Lower leg skin (tissue), 3 donors: ENCODE data around the gene ATOSA.

ENCODE experiments used
- POLR2A ChIP-seq, 2 donors: fragments of 450-650 bp; IDR thresholded peaks; one replicate each; pipeline ENCODE4 v1.6.1; 2016 to 2017; ENCODE audit warnings: antibody characterized with exemption in 2 of 2, mild to moderate bottlenecking in 1 of 2, moderate library complexity in 1 of 2
- TF ChIP-seq, protein P1 (sequence below), 3 donors: fragments of 450-650 bp; IDR thresholded peaks; one replicate each; pipeline ENCODE4 v1.5.1; 2016; ENCODE audit warnings: antibody characterized with exemption in 3 of 3, mild to moderate bottlenecking in 3 of 3, moderate library complexity in 2 of 3

DNA sequence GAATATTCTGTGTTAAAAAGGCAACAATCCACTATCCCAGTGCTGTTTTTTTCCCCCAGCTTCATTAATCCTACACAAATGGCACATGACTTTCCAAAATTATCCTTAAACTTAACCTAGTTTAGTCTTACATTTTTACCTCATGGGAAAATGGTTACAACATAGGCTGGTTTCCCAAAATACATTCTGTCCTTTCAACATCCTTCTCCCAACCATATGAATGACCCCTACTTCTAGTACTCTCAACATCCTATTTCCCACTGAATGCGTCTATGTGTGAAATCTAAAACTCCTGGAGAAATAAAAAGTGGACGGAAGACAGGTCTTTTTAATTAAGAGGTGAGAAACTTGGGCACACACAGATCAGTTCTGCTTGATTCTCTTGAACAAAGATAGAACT lies 33.3 kb downstream of the ATOSA start:
- TF ChIP-seq, protein P1, sequence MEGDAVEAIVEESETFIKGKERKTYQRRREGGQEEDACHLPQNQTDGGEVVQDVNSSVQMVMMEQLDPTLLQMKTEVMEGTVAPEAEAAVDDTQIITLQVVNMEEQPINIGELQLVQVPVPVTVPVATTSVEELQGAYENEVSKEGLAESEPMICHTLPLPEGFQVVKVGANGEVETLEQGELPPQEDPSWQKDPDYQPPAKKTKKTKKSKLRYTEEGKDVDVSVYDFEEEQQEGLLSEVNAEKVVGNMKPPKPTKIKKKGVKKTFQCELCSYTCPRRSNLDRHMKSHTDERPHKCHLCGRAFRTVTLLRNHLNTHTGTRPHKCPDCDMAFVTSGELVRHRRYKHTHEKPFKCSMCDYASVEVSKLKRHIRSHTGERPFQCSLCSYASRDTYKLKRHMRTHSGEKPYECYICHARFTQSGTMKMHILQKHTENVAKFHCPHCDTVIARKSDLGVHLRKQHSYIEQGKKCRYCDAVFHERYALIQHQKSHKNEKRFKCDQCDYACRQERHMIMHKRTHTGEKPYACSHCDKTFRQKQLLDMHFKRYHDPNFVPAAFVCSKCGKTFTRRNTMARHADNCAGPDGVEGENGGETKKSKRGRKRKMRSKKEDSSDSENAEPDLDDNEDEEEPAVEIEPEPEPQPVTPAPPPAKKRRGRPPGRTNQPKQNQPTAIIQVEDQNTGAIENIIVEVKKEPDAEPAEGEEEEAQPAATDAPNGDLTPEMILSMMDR (IDR thresholded peaks at IDR 0.05): no peak
- no peak for TF ChIP-seq POLR2A (IDR thresholded peaks at IDR 0.05)
